ENCODE results near the gene TUFT1. TPM values are rescaled to one million over a fixed set of nuclear protein-coding genes. Genes with fewer than 3 reads are reported as not detected.

Gene TUFT1
- total and polyA plus RNA-seq, 2 of the 13 experiments (the other 11 are each of a cell fraction or from before 2014, with no cell fraction given): 6.4 to 7.3 TPM

GRCh38 chr1:151611832-151612500, 71.9 kb downstream of the TUFT1 start, which contains the start of gene SNX27 (continued):
- TF ChIP-seq ZNF788 (CRISPR knock-in tag; IDR thresholded peaks at IDR 0.05; ENCODE audit: borderline replicate concordance): no peak
- TF ChIP-seq ZNF44 (CRISPR knock-in tag; IDR thresholded peaks at IDR 0.05): 0 out of 2 replicates have a peak, but pooled peaks have one; percentile 60
- no peak for TF ChIP-seq ZNF34 (CRISPR knock-in tag; IDR thresholded peaks at IDR 0.05; ENCODE audit: borderline replicate concordance)
- no peak for TF ChIP-seq ZMYM3 (CRISPR knock-in tag; IDR thresholded peaks at IDR 0.05)
- no peak for TF ChIP-seq ZNF839 (CRISPR knock-in tag; IDR thresholded peaks at IDR 0.05; ENCODE audit: borderline replicate concordance)
- TF ChIP-seq ZNF292 (CRISPR knock-in tag; IDR thresholded peaks at IDR 0.05; ENCODE audit: borderline replicate concordance, low read depth): no peak
- TF ChIP-seq ZNF784 (CRISPR knock-in tag; IDR thresholded peaks at IDR 0.05; ENCODE audit: borderline replicate concordance): no peak
- TF ChIP-seq SRSF9 (IDR thresholded peaks at IDR 0.05; ENCODE audit: borderline replicate concordance, insufficient read depth, low read depth, low read length, poor library complexity, severe bottlenecking): no peak
- no peak for TF ChIP-seq ZNF296 (CRISPR knock-in tag; conservative IDR thresholded peaks at IDR 0.05)
- no peak for TF ChIP-seq TBL1XR1 (IDR thresholded peaks at IDR 0.05; ENCODE audit: borderline replicate concordance, low read length, partially characterized antibody)
- no peak; the same call in 1 of the 2 replicates for TF ChIP-seq FOXC1 (CRISPR knock-in tag; IDR thresholded peaks at IDR 0.05; ENCODE audit: borderline replicate concordance)
- no peak for TF ChIP-seq NFRKB (IDR thresholded peaks at IDR 0.05)
- TF ChIP-seq ZNF331 (CRISPR knock-in tag; IDR thresholded peaks at IDR 0.05): peak; percentile 42; the same call in 1 of the 2 replicates
- no peak for TF ChIP-seq REST (IDR thresholded peaks at IDR 0.05; ENCODE audit: borderline replicate concordance in 1 of 2, low read depth in 1 of 2, low read length in 2 of 2)
- TF ChIP-seq ZBED4 (CRISPR knock-in tag; IDR thresholded peaks at IDR 0.05; ENCODE audit: borderline replicate concordance): no peak; the same call in 1 of the 2 replicates
- TF ChIP-seq ZBTB43 (CRISPR knock-in tag; conservative IDR thresholded peaks at IDR 0.05): no peak
